ENCODE measurements around the gene TMEM131. TPM values are rescaled to one million over a fixed set of nuclear protein-coding genes. Genes with fewer than 3 reads are reported as not detected.
"Not testable (repeated sequence)": the region's sequence is repeated elsewhere in the genome, so short reads cannot be mapped to it uniquely, and the experiment has no call there.

The TMEM131 gene
- total RNA-seq, 1 donor from 2014 or later: 28.9 TPM

GRCh38 chr2:97958184-97958583 is 37.6 kb downstream of the TMEM131 start:
- H3K27ac ChIP-seq (replicated peaks): no peak overlapping the region
- H3K4me3 ChIP-seq: no peak overlapping the region
- intact Hi-C loops (cut with micrococcal nuclease): no loop called here

GRCh38 chr2:97957432-97958183 is 38.1 kb downstream of the TMEM131 start:
- intact Hi-C loops (cut with micrococcal nuclease): no loop called here
- DNase-seq: no peak
- Histone ChIP-seq H3K9me3 (replicated peaks) (no peaks in the 10 kb centered on the region), H3K27ac (replicated peaks) (no peak overlapping the region), H3K27me3 (ENCODE audit: low read depth) (no peaks in the 10 kb centered on the region), H3K4me1 (peaks cover 62% of the 10 kb centered on the region), H3K36me3 (no peaks in the 10 kb centered on the region), H3K4me3 (no peak overlapping the region)
- TF ChIP-seq, protein P1, sequence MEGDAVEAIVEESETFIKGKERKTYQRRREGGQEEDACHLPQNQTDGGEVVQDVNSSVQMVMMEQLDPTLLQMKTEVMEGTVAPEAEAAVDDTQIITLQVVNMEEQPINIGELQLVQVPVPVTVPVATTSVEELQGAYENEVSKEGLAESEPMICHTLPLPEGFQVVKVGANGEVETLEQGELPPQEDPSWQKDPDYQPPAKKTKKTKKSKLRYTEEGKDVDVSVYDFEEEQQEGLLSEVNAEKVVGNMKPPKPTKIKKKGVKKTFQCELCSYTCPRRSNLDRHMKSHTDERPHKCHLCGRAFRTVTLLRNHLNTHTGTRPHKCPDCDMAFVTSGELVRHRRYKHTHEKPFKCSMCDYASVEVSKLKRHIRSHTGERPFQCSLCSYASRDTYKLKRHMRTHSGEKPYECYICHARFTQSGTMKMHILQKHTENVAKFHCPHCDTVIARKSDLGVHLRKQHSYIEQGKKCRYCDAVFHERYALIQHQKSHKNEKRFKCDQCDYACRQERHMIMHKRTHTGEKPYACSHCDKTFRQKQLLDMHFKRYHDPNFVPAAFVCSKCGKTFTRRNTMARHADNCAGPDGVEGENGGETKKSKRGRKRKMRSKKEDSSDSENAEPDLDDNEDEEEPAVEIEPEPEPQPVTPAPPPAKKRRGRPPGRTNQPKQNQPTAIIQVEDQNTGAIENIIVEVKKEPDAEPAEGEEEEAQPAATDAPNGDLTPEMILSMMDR (IDR thresholded peaks at IDR 0.05; ENCODE audit: borderline replicate concordance): no peak

More at GRCh38 chr2:97958184-97958583, 37.6 kb downstream of the TMEM131 start:
- TF ChIP-seq, protein P1 (IDR thresholded peaks at IDR 0.05; ENCODE audit: borderline replicate concordance): no peak
- no peak for DNase-seq
- Histone ChIP-seq H3K27me3 (ENCODE audit: low read depth) (no peaks in the 10 kb centered on the region), H3K36me3 (no peaks in the 10 kb centered on the region), H3K9me3 (replicated peaks) (no peaks in the 10 kb centered on the region), H3K4me1 (peaks cover 66% of the 10 kb centered on the region)

DNA sequence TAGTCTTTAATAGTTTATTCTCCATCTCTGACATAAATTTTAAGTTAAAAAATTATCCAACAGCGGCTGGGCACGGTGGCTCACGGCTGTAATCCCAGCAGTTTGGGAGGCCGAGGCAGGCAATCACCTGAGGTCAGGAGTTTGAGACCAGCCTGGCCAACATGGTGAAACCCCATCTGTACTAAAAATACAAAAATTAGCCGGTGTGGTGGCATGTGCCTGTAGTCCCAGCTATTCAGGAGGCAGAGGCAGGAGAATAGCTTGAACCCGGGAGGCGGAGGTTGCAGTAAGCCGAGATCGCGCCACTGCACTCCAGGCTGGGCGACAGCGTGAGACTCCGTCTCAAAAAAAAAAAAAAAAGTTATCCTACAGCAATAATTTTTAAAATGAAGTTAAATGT is 39.0 kb downstream of the TMEM131 start:
- intact Hi-C loops (cut with micrococcal nuclease); H3K4me3 ChIP-seq; H3K9me3 ChIP-seq (replicated peaks); DNase-seq; H3K27ac ChIP-seq (replicated peaks); H3K27me3 ChIP-seq (ENCODE audit: low read depth); H3K36me3 ChIP-seq: not testable (repeated sequence)
- H3K4me1 ChIP-seq: peaks cover 64% of the 10 kb centered on the region

- H3K4me1 ChIP-seq: peaks cover 74% of the 10 kb centered on the region
- no peak overlapping the region for H3K27ac ChIP-seq (replicated peaks)
- DNase-seq: no peak
- intact Hi-C loops (cut with micrococcal nuclease): no loop called here
- no peaks in the 10 kb centered on the region for H3K9me3 ChIP-seq (replicated peaks)
- TF ChIP-seq, protein P1 (IDR thresholded peaks at IDR 0.05; ENCODE audit: borderline replicate concordance): no peak
- H3K27me3 ChIP-seq (ENCODE audit: low read depth): no peaks in the 10 kb centered on the region
- no peak overlapping the region for H3K4me3 ChIP-seq
- H3K36me3 ChIP-seq: no peaks in the 10 kb centered on the region
These were observed 41.9 kb downstream of the TMEM131 start for GRCh38 chr2:97953853-97954252.

- no peak overlapping the region for H3K4me3 ChIP-seq
These were observed 43.4 kb downstream of the TMEM131 start for GRCh38 chr2:97952357-97952756.

More at GRCh38 chr2:97952357-97952756, 43.4 kb downstream of the TMEM131 start:
- intact Hi-C loops (cut with micrococcal nuclease): no loop called here
- TF ChIP-seq, protein P1 (IDR thresholded peaks at IDR 0.05; ENCODE audit: borderline replicate concordance): no peak
- Histone ChIP-seq H3K36me3 (no peaks in the 10 kb centered on the region), H3K4me1 (peaks cover 60% of the 10 kb centered on the region), H3K9me3 (replicated peaks) (no peaks in the 10 kb centered on the region), H3K27me3 (ENCODE audit: low read depth) (no peaks in the 10 kb centered on the region), H3K27ac (replicated peaks) (no peak overlapping the region)
- no peak for DNase-seq

Data from left ventricle myocardium inferior (tissue), 1 donor.